Measurements from ENCODE around the gene MRPL55. TPM values are rescaled to one million over a fixed set of nuclear protein-coding genes. Genes with fewer than 3 reads are reported as not detected.

The MRPL55 gene
- total RNA-seq: 38.0 TPM

DNA sequence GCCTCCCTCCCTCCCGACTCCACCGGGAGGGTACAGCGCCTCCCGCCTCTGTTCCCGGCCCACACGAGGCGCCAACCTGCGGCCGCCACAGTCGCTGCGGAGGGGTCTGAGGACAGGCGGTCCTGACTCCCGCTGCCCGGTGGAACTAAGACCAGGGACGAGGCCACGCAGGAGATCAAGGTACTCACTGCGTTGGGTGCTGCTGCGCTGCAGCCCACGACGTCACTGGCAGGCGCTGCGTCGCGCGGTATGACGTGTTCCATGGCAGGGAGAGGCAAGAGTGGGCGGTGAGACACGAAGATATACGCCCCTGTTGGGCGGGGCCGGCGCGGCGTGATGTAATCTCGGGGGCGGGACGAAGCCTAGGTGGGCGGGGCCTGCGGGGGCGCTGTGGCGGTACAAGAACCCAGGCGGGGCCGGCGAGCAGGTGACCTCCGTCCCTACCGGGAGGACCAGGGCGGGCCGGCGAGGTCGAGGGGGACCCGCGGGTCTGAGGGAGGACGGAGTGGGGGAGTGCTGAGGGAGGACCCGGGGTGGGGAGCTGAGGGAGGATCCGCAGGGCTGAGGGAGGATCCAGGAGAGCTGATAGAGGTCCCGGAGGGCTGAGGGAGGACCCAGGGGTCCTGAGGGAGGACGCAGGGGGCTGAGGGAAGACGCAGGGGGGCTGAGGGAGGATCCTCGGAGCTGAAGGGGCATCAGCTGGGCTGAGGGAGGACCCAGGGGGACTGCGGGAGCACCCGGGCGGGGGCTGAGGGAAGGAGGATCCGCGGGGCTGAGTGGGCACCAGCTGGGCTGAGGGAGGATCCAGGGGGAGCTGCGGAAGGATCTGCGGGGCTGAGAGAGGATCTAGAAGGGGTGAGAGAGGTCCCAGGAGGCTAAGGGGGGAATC is at the start of gene MRPL55:
Gene MRPL55, minus strand, starts transcription at position 227 of the 889 bp plus-strand sequence. CDS start 1,039 bp downstream, outside the sequence.
- peak; percentile 97 for ATAC-seq
- peak; percentile 100 for DNase-seq (ENCODE audit: low spot score)

GRCh38 chr1:228158151-228159007 is 49.3 kb upstream of the MRPL55 start:
- ATAC-seq (no peak), DNase-seq (ENCODE audit: low spot score) (no peak)

GRCh38 chr1:228157729-228158126 is 48.6 kb upstream of the MRPL55 start:
- DNase-seq (ENCODE audit: low spot score) (no peak), ATAC-seq (no peak)

DNA sequence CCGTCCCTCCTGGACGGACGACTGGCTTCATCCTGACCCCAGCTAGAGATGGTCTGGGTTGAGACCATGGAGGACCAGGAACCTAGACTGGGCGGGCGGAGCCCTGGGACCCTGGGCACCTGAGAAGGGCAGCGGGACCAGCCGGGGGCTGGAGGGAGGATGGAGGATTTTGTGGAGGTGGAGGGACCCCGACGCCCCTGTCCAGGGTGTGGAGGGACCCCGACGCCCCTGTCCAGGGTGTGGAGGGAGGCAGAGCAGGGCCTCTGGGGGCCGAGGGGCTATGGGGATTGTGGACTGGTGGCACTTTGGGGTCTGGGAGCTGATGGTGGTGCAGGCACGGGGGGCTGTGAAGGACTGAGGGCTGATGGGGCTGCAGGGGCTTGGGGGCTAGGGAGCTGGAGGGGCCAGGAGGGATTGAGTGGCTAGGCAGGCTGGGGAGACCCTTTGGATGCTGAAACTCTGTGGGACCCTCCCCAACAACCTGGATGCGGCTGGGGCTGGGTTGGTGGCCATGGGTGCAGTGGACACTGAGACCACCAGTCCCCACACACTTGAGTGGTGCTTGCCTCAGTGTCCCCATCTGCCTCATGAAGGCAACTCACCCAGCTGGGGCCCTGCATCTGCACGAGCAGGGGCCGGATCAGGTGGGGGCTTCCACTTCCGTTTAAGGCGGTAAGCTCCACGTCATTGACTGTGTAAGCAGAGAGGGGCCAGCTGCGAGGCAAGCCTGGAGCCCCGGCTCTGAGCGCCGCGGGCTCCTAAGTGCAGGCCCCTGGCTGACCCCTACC is 48.0 kb upstream of the MRPL55 start:
- DNase-seq (ENCODE audit: low spot score) (no peak), ATAC-seq (no peak)

DNA sequence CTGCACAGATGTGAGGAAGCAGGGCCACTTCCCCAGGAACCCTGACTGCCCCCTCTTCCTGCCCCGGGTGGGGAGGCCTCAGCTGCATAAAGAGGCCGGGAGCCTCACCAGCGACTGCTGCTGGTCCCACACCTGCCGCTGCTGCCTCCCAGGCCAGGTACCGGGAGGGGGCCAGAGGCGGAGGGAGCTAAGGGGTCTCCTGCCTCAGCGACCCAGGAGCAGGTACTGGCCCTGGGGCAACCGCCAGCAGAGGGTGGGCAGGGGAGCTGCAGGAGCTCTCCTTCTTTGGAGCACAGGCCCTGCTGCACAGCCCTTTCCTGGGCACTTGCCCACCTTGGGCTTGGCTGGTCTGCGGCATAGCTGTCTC is 47.4 kb upstream of the MRPL55 start:
- DNase-seq (ENCODE audit: low spot score) (no peak), ATAC-seq (no peak)

DNA sequence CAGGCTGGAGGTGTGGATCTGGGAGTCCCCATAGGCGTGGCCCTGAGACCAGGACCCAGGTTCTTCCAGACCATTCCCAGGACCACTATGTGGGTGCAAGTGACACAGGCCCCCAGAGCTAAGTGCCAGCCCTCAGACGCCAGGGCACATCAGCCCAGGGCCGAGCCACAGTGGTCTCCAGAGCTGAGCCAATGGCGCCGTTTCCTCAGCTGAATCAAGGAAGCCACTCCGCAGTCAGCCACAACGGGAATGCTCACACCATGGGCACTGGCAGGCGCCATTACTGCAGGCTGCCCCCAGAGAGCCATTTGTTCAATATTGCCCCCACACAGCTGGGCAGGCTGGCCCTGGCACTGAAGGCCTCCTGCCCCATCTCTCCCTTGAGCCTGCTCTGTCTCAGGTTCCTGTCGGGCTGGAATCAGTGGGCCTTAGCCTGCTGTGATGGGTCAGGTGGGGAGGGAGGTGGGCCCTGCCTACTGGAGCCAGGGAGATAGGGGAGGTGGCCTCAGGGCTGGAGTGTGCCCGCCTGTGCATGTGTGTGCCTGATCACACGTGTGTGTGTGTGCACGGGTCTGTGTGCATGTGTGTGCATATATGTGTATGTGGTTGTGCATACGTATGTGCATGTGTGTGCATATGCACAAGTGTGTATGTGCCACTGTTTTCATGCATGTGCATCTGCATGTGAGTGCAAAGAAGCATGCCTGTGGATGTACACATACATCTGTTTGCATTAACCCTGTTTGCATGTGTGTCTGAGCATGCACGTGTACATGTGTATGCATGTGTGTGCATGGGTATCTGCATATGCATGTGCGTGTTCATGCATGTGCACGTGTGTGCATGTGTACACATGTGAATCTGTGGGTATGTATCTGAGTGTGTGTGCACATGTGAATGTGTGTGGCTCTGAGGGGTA is 46.8 kb upstream of the MRPL55 start:
- no peak for DNase-seq (ENCODE audit: low spot score)
- no peak for ATAC-seq

DNA sequence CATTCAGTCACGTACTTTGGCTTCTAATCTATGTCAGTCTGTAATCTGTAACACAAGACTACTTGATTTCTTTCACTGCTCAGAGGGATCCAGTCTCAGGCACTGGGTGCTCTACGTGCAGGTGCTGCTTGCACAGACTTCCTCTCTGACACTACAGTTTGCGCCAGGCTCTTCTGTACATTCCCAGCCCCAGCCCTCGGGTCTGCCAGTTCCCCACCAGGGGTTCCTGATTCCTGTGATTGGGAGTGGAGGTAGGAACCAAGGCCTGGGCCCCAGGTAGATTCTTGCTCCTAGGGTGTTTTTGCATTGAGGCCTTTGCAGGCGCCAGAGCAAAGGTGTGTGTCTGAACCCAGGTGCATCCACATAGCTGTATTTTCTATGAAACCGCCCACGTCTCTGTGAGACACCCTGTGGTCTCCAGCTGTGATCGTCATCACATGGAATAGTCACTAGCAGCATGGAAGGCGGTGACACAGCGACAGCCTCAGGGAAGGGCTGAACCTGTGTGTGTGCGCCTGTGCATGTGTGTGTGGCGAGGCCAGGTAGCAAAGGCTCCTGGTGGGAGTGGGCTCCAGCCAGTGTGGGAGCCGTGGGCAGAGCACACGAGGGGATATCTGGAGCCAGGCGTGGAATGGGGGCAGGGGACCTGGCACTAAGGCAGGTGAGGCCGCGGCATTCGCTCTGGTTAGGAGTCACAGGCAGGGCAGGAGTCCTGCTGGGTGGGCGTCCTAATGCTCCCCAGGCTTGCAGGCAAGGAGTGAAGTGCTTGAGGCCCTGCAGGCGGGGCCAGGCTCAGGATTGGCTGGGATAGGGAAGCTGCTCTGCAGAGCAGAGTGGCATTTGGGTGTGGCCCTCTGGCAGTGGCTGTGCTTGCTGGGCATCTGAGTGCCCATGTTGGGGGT is 45.8 kb upstream of the MRPL55 start:
- no peak for ATAC-seq

DNA sequence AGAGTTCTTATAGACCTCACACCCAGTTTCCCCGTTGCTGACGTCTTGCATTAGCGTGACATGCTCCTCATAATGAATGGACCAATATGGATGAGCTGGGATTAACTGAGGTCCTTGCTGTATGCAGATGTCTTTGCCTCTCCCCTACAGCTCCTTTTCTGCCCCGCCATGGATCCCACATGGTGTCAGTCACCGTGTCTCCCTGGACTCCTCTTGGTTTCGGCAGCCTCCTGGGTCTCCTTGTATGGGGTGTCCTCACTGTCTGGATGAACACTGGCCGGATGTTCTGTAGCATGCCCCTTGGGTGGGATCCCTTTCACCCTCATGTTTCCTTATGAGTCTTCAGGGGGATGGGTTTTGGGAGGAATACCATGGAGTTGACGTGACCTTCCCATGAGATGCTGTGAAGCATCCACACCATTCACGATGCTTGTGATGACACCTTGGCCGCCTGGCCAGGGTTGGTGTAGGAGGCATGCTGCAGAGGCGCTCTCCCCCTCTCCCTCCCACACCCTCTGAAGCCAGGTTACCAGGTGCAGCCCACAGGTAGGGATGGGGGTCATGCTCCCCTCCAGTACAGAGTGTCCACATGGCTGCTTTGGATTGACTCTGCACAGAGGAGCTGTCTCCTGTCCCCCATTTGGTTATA is 45.0 kb upstream of the MRPL55 start:
- DNase-seq (ENCODE audit: low spot score): no peak
- no peak for ATAC-seq

More for the DNA sequence above, 45.8 kb upstream of the MRPL55 start:
- DNase-seq (ENCODE audit: low spot score): no peak

- ATAC-seq: no peak
- no peak for DNase-seq (ENCODE audit: low spot score)
Observed at GRCh38 chr1:228152918-228153258, 43.8 kb upstream of the MRPL55 start.

DNA sequence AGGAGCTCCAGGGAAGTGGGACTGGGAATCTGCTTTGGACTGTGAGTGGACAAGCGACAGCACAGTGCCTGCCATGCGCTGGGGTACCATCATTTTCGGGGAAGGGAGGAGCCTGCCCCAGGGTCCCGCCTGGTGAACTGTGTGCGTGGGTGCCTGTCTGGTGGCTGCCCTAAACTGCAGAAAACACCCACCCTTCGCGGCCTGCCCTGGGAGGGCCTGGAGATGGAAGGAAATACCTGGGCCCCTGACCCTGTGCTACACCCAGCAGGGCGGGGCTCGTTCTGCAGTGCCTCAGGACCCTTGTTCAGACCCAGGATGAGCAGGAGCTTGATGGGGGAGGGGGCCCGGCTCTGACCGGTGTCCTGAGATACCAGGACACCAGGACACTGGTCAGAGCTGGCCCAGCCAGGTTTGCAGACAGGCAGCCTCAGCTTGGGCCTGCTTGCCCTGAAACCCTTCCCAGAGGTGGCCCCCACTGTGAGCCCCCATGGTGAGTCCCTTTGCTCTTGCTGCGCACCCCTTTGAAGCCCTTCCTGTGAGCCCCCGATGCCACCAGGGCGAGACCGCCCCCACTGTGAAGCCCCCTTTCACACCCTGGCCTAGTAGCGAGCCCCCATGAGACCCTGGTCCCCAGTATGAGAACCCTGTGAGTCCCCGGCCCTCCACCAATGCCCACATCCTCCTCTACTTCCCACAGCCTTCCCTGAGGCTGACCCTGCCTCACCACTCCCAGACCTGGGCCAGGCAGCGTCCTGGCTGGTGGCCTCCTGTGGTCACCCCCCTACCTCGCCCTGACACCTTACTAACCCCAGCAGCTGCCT is 43.2 kb upstream of the MRPL55 start:
- no peak for ATAC-seq
- no peak for DNase-seq (ENCODE audit: low spot score)

- peak; percentile 4 for ATAC-seq
- DNase-seq (ENCODE audit: low spot score): no peak
Observed at GRCh38 chr1:228151180-228151925, 42.3 kb upstream of the MRPL55 start.

GRCh38 chr1:228150461-228151179 is 41.5 kb upstream of the MRPL55 start:
- DNase-seq (ENCODE audit: low spot score) (no peak), ATAC-seq (peak; percentile 25)

- ATAC-seq: no peak
- no peak for DNase-seq (ENCODE audit: low spot score)
Observed at GRCh38 chr1:228150120-228150460, 41.0 kb upstream of the MRPL55 start.

GRCh38 chr1:228149406-228150119 is 40.5 kb upstream of the MRPL55 start, which contains the start of gene GJC2:
Gene GJC2 (plus strand): TSS chr1:228149930. CDS start chr1:228157759, 7,829 bp downstream.
- ATAC-seq: peak; percentile 30
- DNase-seq (ENCODE audit: low spot score): no peak

- ATAC-seq: no peak
- no peak for DNase-seq (ENCODE audit: low spot score)
Observed at GRCh38 chr1:228148935-228149405, 39.9 kb upstream of the MRPL55 start.

All from left lobe of liver (tissue), 2 donors.